Renal cortical epithelial cell (primary cell): ENCODE results near the gene NME8. TPM values are rescaled to one million over a fixed set of nuclear protein-coding genes. Genes with fewer than 3 reads are reported as not detected.

Experiments
- DNase-seq: peaks from one replicate; pipeline ENCODE4 v3.0.0-alpha.2; 2011; ENCODE audit warnings: low read depth
- total RNA-seq: library from RNA; depleted of rRNA; stranded (reverse); fragments of >200 nt; gene quantifications from 2 replicates; pipeline ENCODE4 v1.2.3, GENCODE V29; 2014

NME8 gene
- total RNA-seq, 1 donor from 2014 or later, result not detected

GRCh38 chr7:37899712-37900247 lies 51.4 kb downstream of the NME8 start:
- DNase-seq, result peak; percentile 95

DNA sequence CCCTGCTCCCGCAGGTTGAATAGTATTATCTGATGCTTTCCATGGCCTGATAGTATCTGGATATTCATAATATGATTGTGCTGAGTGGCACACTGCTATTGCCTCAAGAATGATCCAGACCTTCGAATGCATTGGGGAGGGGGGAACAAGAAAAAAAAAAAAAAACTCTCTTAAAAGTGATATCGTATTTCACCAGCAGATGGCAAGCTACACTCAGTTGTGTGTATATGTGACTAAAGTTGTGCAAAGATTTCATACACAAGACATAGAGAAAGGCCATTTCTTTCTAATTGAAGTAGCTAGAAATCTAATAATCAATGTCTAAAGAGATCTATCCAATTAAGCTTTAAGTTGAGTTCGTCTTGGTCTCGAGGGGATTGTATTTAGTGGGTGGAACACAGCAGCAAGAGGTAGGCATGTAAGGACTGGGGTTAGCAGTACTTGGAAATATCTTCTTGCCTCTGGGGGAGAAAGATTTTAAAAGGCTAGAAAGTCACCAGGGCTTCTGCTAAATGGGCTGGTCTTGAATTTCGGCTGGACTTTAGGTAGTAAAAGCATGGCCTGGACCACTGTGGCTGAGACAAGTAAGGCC lies 52.9 kb downstream of the NME8 start:
- DNase-seq, result peak; percentile 74

DNA sequence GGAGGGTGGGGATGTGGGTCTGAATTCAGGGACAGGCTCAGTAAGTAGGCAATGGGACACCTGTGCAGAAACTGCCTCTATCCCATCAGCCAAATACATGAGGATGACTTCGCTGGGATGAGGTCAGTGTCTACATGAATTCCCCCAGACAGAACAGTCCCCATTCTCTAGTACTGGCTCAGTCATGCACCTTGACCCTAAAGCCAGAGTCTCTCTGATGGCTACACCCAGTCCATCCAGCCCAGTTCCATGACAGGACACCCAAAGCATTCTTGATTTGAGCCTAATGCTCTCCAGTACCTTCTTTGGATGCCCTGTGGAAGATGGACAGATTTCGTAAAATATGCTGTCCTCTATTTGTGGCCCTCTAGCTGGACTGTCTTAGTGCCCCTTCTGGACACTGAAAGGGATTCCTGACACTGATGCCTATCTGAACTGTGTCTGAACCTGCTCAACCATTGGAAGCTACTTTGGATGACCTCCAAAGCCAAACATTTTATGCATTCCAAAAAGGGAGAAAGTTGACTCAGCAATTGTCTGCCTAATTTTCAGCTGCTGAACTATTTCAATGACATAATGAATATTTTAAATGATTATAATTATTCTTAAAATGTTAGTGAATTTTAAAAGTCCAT lies 53.6 kb downstream of the NME8 start:
- peak; percentile 64 for DNase-seq

DNA sequence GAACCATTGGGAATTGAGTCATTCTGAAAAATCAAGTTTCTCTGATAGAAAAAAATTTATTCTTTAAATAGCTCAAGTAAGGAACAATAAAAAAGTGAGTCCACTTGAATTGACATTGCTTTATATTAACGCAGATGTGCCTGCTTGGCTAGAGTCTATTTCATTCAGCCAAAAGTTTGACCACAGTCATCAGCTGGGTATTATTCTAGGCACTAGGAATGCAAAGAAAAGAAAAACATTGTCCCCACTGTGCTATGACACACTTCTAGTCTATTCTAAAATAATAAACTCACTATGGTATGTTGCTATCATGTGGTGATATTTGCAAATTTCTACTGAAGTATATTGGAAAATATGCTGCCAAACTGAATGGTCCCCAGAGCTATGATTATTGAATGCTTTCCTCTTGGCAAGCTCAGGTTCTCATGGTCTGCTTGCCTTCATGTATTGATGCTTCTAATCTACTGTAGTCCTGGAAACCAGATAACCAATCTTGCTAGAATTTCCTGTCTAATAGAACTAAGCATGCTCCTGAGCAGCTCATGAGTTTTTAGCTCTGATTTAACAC lies 59.9 kb downstream of the NME8 start:
- DNase-seq, result no peak

DNA sequence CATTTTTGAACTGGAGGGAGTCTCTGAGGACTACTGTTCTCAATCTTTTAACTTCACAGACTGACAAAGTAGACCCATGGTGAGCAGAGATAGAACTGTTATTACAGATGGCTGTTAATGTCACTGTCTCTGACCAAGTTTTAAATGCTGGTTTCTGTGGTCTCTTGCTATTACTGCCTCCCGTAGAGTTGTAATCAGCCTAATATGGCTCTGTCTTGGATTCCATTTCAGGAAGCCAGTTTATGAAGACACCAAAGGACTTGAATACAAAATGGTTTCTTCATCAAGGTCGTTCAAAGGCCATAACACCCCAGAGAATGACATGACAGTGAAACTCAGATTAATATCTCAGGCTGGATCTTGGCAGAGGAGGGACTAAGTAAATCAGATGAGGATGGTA lies 64.4 kb downstream of the NME8 start:
- no peak for DNase-seq

DNA sequence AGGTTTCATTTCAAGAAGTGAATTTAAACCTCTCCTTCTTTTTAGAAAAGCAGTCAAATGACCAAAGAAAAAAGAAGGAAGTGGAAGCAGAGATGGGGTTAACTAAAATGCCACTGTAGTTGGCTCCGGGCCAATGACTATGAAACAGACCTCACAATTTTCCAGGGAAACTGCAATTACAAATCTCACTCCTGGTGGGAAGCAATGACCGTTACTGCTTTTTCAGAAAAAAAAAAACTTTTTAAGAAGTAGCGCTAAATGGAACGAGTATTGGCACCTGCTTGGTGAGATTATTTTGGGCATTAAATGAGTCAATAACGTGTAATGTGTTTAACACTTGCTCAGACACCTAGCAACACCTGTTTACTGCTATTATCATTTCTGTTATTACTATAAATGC lies 67.0 kb downstream of the NME8 start:
- no peak for DNase-seq

GRCh38 chr7:37916017-37916672 lies 67.7 kb downstream of the NME8 start:
- DNase-seq, result no peak

GRCh38 chr7:37916673-37917660 lies 68.6 kb downstream of the NME8 start, which contains the start of gene SFRP4:
TSS of gene SFRP4 (minus strand) at chr7:37916817. CDS start at chr7:37916537, 280 bp downstream.
- peak; percentile 65 for DNase-seq

GRCh38 chr7:37918526-37918925 lies 70.1 kb downstream of the NME8 start:
- DNase-seq, result no peak

DNA sequence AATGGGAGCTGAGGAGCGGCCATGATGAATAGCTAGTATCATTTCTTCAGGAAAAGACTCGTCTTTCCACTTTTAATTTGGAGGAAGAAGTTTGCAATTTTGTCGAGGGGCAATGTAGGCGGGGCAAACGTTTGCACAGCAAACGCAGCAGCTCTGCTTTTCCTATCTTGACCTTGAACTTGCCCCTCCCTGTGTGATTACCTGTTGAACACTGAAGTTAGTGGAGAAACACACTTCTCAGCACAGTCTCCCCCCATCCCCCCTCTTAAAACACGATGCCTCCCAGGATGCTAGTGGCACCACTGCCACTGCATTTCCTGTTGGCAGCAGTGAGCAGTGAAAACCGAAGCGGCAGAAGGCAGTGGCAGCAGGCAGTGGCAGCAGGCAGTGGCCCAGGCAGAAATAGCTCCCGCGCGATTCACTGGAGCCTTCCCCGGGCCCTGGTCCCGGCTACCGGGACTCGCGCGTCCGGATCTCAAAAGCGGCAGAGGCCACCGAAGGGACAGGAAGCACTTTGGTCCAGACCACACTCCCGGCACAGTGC lies 72.0 kb downstream of the NME8 start, which contains the start of gene EPDR1:
TSS of gene EPDR1 (plus strand) at position 336 of the 544 bp plus-strand sequence. CDS start 300 bp downstream, outside the sequence.
- peak; percentile 70 for DNase-seq

DNA sequence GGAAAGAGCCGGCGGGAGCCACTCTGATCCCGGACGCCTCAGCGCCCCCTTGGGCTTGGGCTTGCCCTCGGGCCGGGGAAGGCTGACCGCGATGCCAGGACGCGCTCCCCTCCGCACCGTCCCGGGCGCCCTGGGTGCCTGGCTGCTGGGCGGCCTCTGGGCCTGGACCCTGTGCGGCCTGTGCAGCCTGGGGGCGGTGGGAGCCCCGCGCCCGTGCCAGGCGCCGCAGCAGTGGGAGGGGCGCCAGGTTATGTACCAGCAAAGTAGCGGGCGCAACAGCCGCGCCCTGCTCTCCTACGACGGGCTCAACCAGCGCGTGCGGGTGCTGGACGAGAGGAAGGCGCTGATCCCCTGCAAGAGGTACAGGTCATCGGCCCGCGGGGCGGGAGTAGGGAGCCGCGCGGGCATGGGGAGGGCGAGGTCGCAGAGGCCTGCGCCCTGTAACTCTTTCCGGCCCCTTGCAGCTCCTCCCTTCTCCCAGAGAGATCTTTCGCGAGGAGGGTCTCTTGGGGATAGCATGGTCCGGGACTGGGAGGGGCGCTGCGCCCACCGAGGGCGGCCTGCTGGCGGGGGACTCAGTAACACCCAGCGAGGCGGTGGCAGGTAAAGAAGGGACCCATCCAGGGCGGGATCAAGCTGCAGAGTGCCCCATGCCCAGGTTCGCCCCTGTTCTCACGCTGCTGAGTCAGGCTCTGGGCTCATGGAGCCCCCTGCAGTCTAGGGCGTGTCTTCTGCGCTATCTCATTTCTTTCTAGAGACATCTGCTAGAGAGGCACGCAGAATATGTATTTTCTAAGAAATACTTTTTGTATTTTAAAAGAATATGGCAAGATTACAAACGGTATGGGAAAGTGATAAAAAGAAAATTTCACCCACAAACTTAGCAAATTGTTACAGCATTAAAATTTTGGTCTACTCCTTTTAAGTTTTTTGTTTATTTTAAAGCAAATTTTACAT lies 72.7 kb downstream of the NME8 start:
- DNase-seq, result peak; percentile 22

DNA sequence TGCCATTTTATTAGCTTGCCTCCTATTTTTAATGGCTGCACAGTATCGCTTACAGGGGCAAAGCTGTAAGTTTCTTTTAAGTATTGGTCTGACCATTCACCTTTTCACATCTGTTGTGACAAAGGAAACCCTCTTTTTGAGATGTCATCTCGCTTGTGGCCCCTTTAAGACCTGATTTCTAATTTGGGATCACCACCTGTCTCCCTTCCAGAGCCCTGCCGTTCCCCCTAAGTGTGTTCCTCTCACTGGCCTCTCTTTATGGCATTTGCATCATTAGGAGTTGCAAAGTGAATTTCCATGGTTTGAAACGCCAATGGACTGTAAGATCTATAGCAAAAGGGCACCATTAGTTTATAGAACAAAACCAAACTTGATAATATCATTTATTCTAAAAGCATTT lies 73.5 kb downstream of the NME8 start:
- DNase-seq, result no peak

DNA sequence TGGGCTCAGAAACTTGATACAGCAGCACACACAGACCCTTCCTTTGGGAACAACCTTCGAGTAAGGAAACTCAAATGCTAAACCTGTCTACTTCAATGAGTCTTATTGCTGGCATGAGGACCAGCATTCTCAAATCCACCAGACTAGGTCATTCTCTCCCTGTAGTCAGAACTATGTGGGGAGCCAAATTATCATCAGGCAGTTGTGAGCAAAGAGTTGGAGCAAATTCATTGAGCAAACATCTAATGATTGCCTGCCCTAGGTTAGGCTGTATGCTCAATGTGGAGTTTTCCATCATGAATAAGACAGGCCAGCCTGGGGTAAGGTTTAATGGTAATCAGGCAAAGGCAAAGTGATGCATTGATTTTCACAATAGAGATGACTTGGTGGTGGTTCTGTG lies 75.6 kb downstream of the NME8 start:
- no peak for DNase-seq

DNA sequence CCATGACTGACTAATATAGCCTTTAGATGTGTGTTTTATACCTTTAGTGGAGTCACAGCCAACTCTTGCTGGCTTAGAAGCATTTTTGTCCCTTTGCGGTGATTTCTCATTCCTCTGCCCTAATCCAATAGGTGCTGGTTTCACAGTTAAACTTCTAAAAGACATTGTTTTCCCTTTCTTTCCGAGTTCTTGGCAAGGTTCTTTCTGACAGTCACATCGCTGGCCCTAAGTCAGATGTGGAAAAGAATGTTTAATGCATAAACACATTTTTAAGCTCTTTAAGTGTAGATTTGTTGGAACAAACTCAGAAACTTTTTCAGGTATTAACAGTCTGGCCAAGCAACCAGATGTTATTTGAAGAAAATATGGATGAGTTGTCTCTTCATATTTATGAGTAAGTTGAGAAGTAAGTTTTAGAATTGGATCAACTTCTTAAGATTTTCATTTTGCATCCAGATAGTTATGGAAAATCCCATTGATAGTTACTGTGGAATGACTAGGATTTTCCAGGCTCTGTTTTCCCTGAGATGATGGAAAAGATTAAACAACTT lies 76.2 kb downstream of the NME8 start:
- no peak for DNase-seq

GRCh38 chr7:37925620-37926019 lies 77.2 kb downstream of the NME8 start:
- DNase-seq, result no peak

- peak; percentile 59 for DNase-seq
These were observed 79.5 kb downstream of the NME8 start for GRCh38 chr7:37927773-37928444.

GRCh38 chr7:37928878-37929277 lies 80.5 kb downstream of the NME8 start:
- DNase-seq, result no peak

DNA sequence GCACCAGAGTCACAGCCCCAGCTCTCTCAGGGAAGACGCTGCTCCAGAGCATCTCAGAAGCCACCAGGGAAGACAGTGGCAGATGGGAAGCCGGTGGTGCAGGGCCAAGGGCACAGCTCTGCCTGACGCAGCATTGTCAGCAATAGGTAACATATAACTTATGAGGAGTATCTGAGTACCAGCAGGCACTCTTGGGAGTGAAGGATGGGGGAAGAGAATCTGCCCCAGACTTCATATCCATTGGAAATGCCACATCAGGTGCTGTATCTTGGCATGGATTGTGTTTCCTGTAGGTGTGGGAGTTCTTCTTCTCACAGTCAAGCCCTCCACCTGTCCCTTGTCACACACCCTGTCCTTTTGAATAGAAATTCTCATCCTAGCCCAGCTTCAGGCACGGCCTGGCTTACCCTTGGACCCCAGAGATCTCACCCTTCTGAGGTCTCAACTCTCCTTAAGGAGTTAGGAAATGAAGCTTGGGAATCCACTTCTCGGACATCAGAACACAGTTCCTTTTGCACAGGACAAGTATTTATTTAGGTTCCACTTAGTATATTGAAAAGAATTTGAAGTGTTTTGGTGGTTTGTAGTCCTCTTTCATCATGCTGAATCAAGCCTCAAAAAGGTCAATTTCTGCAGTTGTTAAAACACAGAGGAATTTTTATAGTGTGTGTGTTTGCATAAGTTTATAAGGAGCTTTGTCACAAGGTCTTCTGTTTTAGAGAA lies 82.0 kb downstream of the NME8 start:
- DNase-seq, result peak; percentile 87
